ENCODE results near the gene RSPO3.
"Not testable (repeated sequence)": the region's sequence is repeated elsewhere in the genome, so short reads cannot be mapped to it uniquely, and the experiment has no call there.

DNA sequence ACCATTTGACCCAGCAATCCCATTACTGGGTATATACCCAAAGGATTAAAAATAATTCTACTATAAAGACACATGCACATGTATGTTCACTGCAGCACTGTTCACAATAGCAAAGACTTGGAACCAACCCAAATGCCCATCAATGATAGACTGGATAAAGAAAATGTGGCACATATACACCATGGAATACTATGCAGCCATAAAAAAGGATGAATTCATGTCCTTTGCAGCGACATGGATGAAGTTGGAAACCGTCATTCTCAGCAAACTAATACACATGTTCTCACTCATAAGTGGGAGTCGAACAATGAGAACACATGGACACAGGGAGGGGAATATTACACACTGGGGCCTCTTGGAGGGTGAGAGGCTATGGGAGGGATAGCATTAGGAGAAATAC is 115.3 kb downstream of the RSPO3 start:
- TF ChIP-seq EZH2phosphoT487 (IDR thresholded peaks at IDR 0.05; ENCODE audit: insufficient read depth, low read depth); EZH2 (IDR thresholded peaks at IDR 0.05; ENCODE audit: insufficient read depth, poor library complexity, severe bottlenecking): not testable (repeated sequence)

Measured in GM23248 (cell line).